Activated CD4-positive, alpha-beta T cell treated with anti-CD3 and anti-CD28 coated beads, Interleukin-2, amount 50 U/mL, for 4 hours (primary cell): Measurements from ENCODE around the gene TMED10.
A peak's percentile ranks its signal among the peaks of the same experiment; 100 is the strongest.

Experiments used
- DNase-seq, 2 experiments: peaks; one replicate each; pipeline ENCODE4 v3.0.0-alpha.2; 2020

Gene TMED10

DNA sequence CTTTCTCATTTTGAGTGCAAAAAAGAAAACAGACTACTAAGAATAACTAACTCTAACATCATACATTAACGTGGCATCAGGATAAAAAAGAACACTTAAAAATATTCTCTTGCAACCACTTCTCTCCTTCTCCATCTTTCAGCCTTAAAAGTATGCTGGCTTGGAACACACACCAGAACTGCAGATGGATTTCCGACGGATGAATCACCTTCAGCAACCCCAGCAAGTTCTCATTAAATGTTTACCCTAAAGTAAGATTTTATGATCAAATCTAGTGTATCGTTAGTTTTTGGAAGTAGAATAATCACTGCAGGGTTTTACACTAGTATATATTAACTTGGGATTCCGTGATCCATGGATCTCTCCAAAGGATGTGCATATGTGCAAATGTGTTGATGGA is 50.8 kb downstream of the TMED10 start:
- DNase-seq = no peak

DNA sequence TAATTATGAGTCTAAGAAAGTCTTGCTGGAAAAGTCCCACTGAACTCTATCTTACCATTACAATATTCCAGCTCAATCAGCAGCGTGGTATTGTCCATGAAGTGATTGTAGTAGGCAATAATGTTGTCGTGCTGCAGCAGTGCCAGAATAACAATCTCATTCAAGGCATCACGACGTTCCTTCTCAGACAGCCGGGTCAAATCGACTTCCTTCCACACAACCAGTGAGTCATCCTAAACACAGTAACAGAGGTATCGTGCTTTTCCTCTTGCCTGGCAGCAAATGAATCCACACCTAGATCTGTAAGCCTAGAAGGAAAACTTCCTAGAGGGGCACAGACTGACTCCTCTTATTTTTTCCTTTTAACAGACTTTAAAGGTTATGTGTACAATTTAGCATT is 52.4 kb downstream of the TMED10 start:
- DNase-seq = peak; percentile 26

GRCh38 chr14:75121552-75121951 is 54.9 kb downstream of the TMED10 start:
- DNase-seq = no peak

GRCh38 chr14:75120541-75121291 is 55.7 kb downstream of the TMED10 start:
- DNase-seq = no peak

GRCh38 chr14:75119056-75119455 is 57.4 kb downstream of the TMED10 start:
- DNase-seq = no peak

GRCh38 chr14:75113932-75114539 is 62.4 kb downstream of the TMED10 start:
- DNase-seq = no peak

GRCh38 chr14:75109877-75110276 is 66.5 kb downstream of the TMED10 start:
- DNase-seq = no peak

DNA sequence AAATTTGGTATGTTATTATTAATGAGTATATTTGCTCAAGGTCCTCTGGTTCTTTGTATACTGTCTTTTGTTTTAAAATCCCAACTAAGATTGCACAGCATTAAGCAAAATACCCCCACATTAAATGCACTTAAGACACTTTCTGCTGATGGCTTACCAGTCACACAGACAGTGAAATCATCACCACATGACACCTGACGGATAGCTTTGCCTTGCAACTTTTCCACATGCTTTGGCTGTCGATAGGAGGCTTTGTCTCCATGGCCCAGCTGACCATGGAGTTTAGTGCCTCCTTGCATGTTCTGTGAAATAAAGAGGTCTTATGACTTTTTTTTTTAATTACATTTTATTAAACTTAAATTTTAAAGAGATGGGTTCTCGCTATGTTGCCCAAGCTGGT is 69.2 kb downstream of the TMED10 start:
- DNase-seq = no peak

DNA sequence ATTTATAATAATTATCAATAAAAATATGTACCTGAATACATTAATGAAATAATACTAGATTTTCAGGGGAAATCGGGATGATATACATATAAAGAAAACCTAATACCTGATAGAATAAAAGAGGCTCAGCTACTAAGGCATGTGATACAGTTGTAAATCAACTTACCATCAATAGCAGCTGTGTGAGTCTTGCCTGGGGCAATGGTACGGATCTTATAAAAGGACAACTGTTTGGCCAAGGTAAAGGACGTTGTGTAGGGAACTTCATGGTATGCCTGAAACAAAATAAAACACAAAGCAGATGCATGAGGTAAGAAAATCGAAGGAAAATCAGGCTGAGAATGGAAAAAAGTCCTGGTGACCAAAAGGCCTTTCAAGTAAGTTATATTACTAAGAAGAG is 74.9 kb downstream of the TMED10 start:
- no peak for DNase-seq

GRCh38 chr14:75098682-75099081 is 77.7 kb downstream of the TMED10 start:
- no peak for DNase-seq

- DNase-seq = no peak
Measured at GRCh38 chr14:75098212-75098611, 78.2 kb downstream of the TMED10 start.

- DNase-seq = no peak
Measured at GRCh38 chr14:75096959-75097358, 79.5 kb downstream of the TMED10 start.

- DNase-seq = no peak
Measured at GRCh38 chr14:75095690-75096089, 80.7 kb downstream of the TMED10 start.

GRCh38 chr14:75094896-75095295 is 81.5 kb downstream of the TMED10 start:
- DNase-seq = no peak

GRCh38 chr14:75092698-75093097 is 83.7 kb downstream of the TMED10 start:
- DNase-seq = no peak

DNA sequence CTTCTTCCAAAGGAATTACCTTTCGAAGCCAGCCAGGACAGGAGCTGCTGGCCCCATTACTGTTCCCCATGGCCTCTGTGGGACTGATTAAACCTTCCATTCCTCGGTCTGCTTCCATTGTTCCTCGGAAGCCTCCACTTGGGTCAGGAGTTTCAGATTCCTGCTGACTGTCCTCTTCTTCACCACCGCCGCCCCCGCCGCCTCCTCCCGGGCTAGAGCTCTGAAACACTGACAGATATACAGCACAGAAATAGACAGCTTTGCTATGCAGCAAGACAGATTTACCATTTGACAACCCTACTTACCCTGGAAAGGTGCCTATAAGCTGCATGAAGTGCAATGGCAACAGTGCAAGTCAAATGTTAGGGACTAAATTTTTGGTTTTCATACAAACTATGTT is 85.2 kb downstream of the TMED10 start:
- DNase-seq = no peak

DNA sequence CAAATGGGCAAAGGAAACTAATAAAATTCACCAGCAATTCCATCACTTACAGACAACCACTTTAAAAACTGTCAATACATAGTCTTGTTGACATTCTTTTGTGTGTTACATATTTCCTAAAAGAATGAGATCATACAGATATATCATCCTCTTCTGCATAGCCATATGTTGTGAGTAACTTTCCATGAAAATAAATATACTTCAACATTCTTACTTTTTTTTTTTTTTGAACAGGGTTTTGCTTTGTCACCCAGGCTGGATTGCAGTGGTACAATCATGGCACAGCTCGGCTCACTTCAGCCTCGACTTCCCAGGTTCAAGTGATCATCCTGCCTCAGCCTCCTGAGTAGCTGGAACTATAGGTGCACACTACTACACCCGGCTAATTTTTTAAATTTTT is 86.1 kb downstream of the TMED10 start:
- DNase-seq = no peak

GRCh38 chr14:75088566-75089373 is 87.6 kb downstream of the TMED10 start:
- DNase-seq = peak; percentile 21 to 23

- no peak for DNase-seq
Measured at GRCh38 chr14:75088153-75088552, 88.3 kb downstream of the TMED10 start.

- no peak for DNase-seq
Measured at GRCh38 chr14:75084513-75084912, 91.9 kb downstream of the TMED10 start.

DNA sequence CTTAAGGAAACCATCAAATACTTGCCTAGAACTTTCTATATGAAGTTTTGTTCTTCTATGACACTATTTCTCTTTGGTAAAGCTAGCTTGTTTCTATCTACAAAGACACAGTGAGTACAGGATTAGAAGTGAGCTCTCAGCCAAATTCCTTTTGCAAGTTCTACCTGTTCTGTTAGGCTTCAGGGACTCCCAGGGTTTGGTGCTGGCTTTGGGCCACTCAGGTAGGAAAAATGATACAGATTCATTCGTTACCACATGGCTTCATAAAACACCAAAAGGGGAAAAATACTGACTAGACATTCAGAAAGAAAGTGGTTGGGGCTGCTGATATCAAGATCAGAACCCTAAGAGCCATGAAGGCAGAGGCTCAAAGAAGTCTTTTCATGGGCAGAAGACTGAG is 93.1 kb downstream of the TMED10 start:
- DNase-seq = no peak

- DNase-seq = no peak
Measured at GRCh38 chr14:75081660-75082229, 94.7 kb downstream of the TMED10 start.
